Measurements from ENCODE around the gene PDE7B.

DNA sequence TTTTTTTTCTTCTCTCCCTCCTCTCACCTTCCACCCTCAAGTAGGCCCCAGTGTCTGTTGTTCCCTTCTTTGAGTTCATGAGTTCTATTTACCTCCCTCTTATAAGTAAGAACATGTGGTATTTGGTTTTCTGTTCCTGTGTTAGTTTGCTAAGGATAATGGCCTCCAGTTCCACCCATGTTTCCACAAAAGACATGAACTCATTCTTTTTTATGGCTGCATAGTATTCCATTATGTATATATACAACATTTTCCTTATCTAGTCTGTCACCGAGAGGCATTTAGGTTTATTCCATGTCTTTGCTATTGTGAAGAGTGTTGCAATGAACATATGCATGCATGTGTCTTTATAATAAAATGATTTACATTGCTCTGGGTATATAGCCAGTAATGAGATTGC is 147.9 kb downstream of the PDE7B start:
- TF ChIP-seq BRCA1 (IDR thresholded peaks at IDR 0.05; ENCODE audit: low read depth, low read length): no peak
- no peak for TF ChIP-seq SIX5 (IDR thresholded peaks at IDR 0.05; ENCODE audit: low read depth, low read length)
- TF ChIP-seq SP2 (IDR thresholded peaks at IDR 0.05; ENCODE audit: low read length): no peak
- TF ChIP-seq, protein P1, sequence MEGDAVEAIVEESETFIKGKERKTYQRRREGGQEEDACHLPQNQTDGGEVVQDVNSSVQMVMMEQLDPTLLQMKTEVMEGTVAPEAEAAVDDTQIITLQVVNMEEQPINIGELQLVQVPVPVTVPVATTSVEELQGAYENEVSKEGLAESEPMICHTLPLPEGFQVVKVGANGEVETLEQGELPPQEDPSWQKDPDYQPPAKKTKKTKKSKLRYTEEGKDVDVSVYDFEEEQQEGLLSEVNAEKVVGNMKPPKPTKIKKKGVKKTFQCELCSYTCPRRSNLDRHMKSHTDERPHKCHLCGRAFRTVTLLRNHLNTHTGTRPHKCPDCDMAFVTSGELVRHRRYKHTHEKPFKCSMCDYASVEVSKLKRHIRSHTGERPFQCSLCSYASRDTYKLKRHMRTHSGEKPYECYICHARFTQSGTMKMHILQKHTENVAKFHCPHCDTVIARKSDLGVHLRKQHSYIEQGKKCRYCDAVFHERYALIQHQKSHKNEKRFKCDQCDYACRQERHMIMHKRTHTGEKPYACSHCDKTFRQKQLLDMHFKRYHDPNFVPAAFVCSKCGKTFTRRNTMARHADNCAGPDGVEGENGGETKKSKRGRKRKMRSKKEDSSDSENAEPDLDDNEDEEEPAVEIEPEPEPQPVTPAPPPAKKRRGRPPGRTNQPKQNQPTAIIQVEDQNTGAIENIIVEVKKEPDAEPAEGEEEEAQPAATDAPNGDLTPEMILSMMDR (IDR thresholded peaks at IDR 0.05; ENCODE audit: control extremely low read depth in 1 of 3, insufficient read depth in 1 of 3, low read depth in 1 of 3, low read length in 3 of 3): no peak
- TF ChIP-seq POLR2A (IDR thresholded peaks at IDR 0.05; ENCODE audit: control extremely low read depth in 1 of 2, low read depth in 2 of 2, low read length in 2 of 2): no peak
- TF ChIP-seq POLR2AphosphoS5 (IDR thresholded peaks at IDR 0.05; ENCODE audit: low read depth, low read length): no peak
- no peak for TF ChIP-seq POU5F1 (IDR thresholded peaks at IDR 0.05; ENCODE audit: low read depth, low read length)
- no peak for TF ChIP-seq JUND (IDR thresholded peaks at IDR 0.05; ENCODE audit: low read length)
- TF ChIP-seq PHF8 (conservative IDR thresholded peaks at IDR 0.05; ENCODE audit: low read depth, low read length): no peak
- no peak for TF ChIP-seq SIN3A (conservative IDR thresholded peaks at IDR 0.05 in 1 of 2, IDR thresholded peaks at IDR 0.05 in 1 of 2; ENCODE audit: low read depth in 1 of 2, low read length in 2 of 2)
- no peak for TF ChIP-seq MAX (IDR thresholded peaks at IDR 0.05)
- no peak for TF ChIP-seq EZH2 (IDR thresholded peaks at IDR 0.05; ENCODE audit: low read depth, low read length, severe bottlenecking)

Measured in H1 (cell line).